Lung (tissue), 12 donors: ENCODE results near the gene GFY. TPM values are rescaled to one million over a fixed set of nuclear protein-coding genes. Genes with fewer than 3 reads are reported as not detected.

Experiments used
- ATAC-seq: fragments of 200-7000 bp; cut with Tn5 transposase; one replicate; pipeline ENCODE4 v1.9.1; 2020; ENCODE audit warnings: moderate number of reproducible peaks; ENCODE audit not compliant: insufficient read depth, low FRiP score
- DNase-seq, 3 donors: peaks; one replicate each; pipeline ENCODE4 v3.0.0-alpha.2; 2013 to 2017
- H3K27ac ChIP-seq, 2 donors: one replicate each; pipeline ENCODE4 v1.5.1; 2013; ENCODE audit warnings: mild to moderate bottlenecking in 2 of 2, moderate library complexity in 2 of 2, control low read depth in 1 of 2, inconsistent platforms in 1 of 2, low read depth in 1 of 2, low read length in 1 of 2
- H3K27me3 ChIP-seq, 3 donors: one replicate each; pipeline ENCODE4 v1.5.1; 2013; ENCODE audit warnings: low read length in 2 of 3; ENCODE audit not compliant: control insufficient read depth in 3 of 3, insufficient read depth in 3 of 3
- H3K36me3 ChIP-seq, 4 donors: one replicate each; pipeline ENCODE4 v1.5.1; 2013; ENCODE audit warnings: low read length in 4 of 4, mild to moderate bottlenecking in 1 of 4, moderate library complexity in 1 of 4; ENCODE audit not compliant: control insufficient read depth in 4 of 4, insufficient read depth in 4 of 4
- H3K4me1 ChIP-seq, 5 donors: one replicate each; pipeline ENCODE4 v1.5.1; 2013; ENCODE audit warnings: low read length in 5 of 5, mild to moderate bottlenecking in 2 of 5, moderate library complexity in 1 of 5; ENCODE audit not compliant: control insufficient read depth in 5 of 5, insufficient read depth in 5 of 5
- H3K4me3 ChIP-seq: one replicate; pipeline ENCODE4 v1.5.1; 2013; ENCODE audit warnings: mild to moderate bottlenecking, control low read depth, moderate library complexity
- H3K9ac ChIP-seq, 2 donors: one replicate each; pipeline ENCODE4 v1.5.1; 2013; ENCODE audit warnings: low read length in 2 of 2, control low read depth in 1 of 2; ENCODE audit not compliant: insufficient read depth in 1 of 2
- H3K9me3 ChIP-seq, 4 donors: one replicate each; pipeline ENCODE4 v1.5.1; 2013; ENCODE audit warnings: low read length in 3 of 4, mild to moderate bottlenecking in 1 of 4, moderate library complexity in 1 of 4; ENCODE audit not compliant: control insufficient read depth in 4 of 4, insufficient read depth in 3 of 4
- WGBS, 2 donors: extraction: QIAGEN DNeasy Blood & Tissue Kit; methylation state at CpG; one replicate each; pipeline ENCODE4 v1.1.7; 2013; 5-methylcytosine and 5-hydroxymethylcytosine counted together
- polyA plus RNA-seq, 2 donors: library from polyadenylated mRNA; stranded (reverse); fragments of 200-250 nt; gene quantifications; one replicate each; pipeline ENCODE4 v1.2.1, GENCODE V29; 2013
- total RNA-seq, 2 donors: library from RNA; depleted of rRNA in 1 of 2; stranded (reverse); fragments of >200 nt in 1 of 2; gene quantifications; one replicate each; pipeline ENCODE4 v1.2.1, GENCODE V29; 2014 to 2021
- TF ChIP-seq, protein P1 (sequence below): IDR thresholded peaks from 2 replicates; pipeline ENCODE4 v1.5.1; 2012; ENCODE audit warnings: mild to moderate bottlenecking; ENCODE audit errors: control extremely low read depth, extremely low read depth
- donor health status: control.
- donor health status: control.
- donor health status: Bipolar disorder and iron deficiency.
- donor health status: healthy.
- donor health status: DM: yes; HTN: yes; CAD: no.

The GFY gene
- total and polyA plus RNA-seq, 4 donors: not detected

- TF ChIP-seq, protein P1, sequence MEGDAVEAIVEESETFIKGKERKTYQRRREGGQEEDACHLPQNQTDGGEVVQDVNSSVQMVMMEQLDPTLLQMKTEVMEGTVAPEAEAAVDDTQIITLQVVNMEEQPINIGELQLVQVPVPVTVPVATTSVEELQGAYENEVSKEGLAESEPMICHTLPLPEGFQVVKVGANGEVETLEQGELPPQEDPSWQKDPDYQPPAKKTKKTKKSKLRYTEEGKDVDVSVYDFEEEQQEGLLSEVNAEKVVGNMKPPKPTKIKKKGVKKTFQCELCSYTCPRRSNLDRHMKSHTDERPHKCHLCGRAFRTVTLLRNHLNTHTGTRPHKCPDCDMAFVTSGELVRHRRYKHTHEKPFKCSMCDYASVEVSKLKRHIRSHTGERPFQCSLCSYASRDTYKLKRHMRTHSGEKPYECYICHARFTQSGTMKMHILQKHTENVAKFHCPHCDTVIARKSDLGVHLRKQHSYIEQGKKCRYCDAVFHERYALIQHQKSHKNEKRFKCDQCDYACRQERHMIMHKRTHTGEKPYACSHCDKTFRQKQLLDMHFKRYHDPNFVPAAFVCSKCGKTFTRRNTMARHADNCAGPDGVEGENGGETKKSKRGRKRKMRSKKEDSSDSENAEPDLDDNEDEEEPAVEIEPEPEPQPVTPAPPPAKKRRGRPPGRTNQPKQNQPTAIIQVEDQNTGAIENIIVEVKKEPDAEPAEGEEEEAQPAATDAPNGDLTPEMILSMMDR: no peak
- no peak for ATAC-seq
- peaks cover 0 to 21% (median 9%) of the 10 kb centered on the region in 4 donors for H3K36me3 ChIP-seq
- 82 to 86% methylated on average over 32 of the region's 32 CpGs for WGBS, 2 donors
- H3K27me3 ChIP-seq: peaks cover 0 to under 1% (median 0%) of the 10 kb centered on the region in 3 donors
- DNase-seq: no peak
- no peak overlapping the region for H3K27ac ChIP-seq
- no peak overlapping the region for H3K9ac ChIP-seq
- H3K4me3 ChIP-seq: no peak overlapping the region
- H3K9me3 ChIP-seq: no peaks in the 10 kb centered on the region
- H3K4me1 ChIP-seq: peaks cover 0 to 6% (median 3%) of the 10 kb centered on the region in 5 donors
Measured at GRCh38 chr19:49447485-49448431, 22.6 kb downstream of the GFY start.

DNA sequence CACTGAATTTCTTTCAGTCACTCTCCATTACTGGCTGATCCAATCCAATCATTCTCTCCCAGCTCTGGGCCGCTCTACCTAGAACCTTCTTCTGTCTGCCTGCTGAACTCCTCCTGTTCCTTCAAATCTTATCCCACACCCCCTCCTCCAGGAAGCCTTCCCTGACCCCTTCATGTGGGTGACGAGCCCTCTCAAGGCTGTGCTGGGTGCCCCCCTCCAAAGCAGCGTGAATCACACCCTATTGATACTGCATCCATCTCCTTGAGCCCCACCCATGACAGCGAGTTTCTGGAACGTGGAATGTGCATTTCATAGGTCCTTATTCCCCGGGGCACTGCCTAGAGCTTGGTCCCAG is 23.2 kb downstream of the GFY start:
- H3K9me3 ChIP-seq: no peaks in the 10 kb centered on the region
- H3K36me3 ChIP-seq: peaks cover 0 to 21% (median 9%) of the 10 kb centered on the region in 4 donors
- no peaks in the 10 kb centered on the region for H3K27me3 ChIP-seq
- H3K9ac ChIP-seq: no peak overlapping the region
- no peak for DNase-seq
- ATAC-seq: no peak
- TF ChIP-seq, protein P1: no peak
- peaks cover 0 to 6% (median 3%) of the 10 kb centered on the region in 5 donors for H3K4me1 ChIP-seq
- H3K27ac ChIP-seq: no peak overlapping the region
- no peak overlapping the region for H3K4me3 ChIP-seq
- 93 to 99% methylated on average over 6 of the region's 6 CpGs for WGBS, 2 donors

- H3K27ac ChIP-seq: no peak overlapping the region
- H3K27me3 ChIP-seq: no peaks in the 10 kb centered on the region
- WGBS, 2 donors: 84 to 86% methylated on average over 7 of the region's 7 CpGs
- peaks cover 0 to 16% (median 3%) of the 10 kb centered on the region in 5 donors for H3K4me1 ChIP-seq
- H3K9me3 ChIP-seq: no peaks in the 10 kb centered on the region
- TF ChIP-seq, protein P1: no peak
- peaks cover 0 to 21% (median 9%) of the 10 kb centered on the region in 4 donors for H3K36me3 ChIP-seq
- peak overlapping the region in 1 of 2 donors; percentile 49 for H3K9ac ChIP-seq
- ATAC-seq: no peak
- no peak for DNase-seq
- no peak overlapping the region for H3K4me3 ChIP-seq
Measured at GRCh38 chr19:49450405-49450804, 25.2 kb downstream of the GFY start.
